GM21367 (cell line): ENCODE results near the gene TIMM10.

ENCODE experiments used
- ATAC-seq: cut with Tn5 transposase; IDR thresholded peaks from one replicate; pipeline ENCODE4 v1.9.1; 2021; ENCODE audit not compliant: unreplicated experiment

TIMM10 gene

DNA sequence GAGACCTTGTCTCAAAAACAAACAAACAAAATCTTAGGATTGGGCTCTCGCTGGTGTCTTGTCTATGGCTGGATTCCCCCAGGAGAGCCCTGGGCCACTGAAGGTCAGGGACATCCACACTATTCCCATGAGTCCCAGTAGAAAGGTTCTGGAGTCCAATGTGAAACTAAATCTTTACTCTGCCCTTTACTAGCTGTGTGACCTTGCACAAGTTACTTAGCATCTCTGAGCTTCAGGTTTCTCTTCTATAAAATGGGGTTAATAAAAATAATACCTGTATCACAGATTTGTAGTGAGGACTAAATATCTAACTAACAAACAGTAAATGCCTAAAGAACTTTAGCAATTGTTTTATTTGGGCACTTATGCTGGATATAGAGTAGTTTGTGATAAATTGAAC is 24.0 kb downstream of the TIMM10 start:
- no peak for ATAC-seq

DNA sequence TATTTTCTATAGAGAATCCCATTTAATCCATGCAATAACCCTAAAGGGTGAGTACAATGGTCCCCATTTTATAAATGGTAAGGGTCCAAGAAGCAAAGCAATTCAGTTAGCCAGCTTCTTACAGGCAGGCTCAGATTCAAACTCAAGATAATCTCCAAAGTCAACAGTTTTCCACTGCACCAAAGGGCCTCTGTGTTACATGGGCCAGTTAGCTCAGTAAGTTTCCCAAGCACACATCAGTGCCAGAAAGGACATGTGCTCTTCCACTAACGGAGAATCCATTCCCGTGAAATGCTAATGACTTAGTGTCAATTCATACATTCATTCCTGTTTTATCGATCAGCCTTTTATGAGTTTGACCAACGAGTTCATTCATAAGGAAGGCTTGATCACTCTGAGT is 26.0 kb downstream of the TIMM10 start:
- ATAC-seq: no peak

DNA sequence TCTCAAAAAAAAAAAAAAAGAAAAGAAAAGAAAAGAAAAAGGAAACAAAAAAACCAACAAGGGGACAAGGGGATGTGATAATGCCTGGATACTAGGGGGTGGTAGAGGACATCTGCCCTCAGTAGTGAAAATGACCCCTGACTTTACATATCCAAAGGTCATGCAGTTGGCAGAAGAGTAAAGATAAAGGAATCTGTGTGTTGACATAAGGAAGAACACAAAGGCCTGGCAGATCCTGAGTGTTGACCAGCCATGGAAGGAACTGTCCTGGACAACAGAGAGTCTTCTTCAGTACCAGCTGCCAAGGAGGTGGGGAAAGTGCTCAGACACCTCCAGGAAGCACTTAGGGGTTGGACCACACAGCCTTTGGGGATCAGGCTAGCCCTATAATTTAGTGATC is 27.7 kb downstream of the TIMM10 start:
- ATAC-seq: no peak

DNA sequence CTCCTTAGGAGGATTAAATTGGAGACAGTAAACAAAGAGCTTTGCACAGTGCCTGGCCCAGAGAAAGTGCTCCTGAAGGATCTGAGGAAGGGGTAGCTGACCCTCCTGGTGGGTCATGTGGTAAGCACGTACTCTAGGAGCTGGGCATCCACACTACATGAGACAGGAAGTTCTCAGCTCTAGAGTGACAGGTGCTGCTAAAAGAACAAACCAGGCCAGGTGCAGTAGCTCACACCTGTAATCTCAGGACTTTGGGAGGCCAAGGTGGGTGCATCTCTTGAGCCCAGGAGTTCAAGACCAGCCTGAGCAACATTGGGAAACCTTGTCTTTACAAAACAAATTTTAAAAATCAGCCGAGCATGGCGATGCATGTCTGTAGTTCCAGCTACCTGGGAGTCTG is 28.2 kb downstream of the TIMM10 start:
- ATAC-seq: no peak

DNA sequence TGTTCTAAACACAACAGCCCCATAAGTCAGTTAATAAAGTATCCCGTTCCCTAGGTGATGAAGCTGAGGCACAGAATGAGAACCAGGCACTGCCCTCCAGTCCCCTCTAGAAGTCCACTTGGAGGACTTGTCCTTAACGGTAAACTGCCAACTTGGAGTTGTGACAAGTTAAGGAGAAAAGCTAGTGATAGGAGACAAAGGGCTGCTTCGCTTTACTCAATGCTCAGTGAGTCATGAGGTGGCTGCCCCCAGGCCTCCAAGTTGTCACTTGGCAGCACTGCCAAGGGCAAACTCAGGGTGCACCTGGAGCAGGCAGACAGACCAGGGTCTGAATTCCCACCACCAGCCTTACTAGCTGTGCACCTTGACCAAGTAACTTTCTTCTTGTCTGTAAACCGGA is 28.6 kb downstream of the TIMM10 start:
- no peak for ATAC-seq

DNA sequence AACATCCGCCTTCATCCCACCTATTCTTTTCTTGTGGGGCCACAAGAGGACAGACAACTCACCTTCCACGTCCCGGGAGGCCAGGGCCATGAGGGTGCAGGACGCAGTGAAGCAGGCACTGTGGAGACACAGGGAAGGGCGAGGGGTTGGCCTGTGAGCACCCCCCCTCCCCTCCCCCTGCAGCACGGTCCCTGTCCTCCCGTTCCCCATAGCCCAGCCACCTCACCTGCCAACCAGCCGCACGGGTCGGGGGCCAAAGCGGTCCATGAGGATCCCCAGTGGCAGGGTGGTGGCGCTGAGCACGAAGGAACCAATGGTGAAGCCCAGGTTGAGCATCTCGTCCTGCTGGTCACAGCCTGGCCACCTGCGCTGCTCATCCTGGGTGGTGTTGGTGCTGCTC is 29.6 kb downstream of the TIMM10 start:
- no peak for ATAC-seq

DNA sequence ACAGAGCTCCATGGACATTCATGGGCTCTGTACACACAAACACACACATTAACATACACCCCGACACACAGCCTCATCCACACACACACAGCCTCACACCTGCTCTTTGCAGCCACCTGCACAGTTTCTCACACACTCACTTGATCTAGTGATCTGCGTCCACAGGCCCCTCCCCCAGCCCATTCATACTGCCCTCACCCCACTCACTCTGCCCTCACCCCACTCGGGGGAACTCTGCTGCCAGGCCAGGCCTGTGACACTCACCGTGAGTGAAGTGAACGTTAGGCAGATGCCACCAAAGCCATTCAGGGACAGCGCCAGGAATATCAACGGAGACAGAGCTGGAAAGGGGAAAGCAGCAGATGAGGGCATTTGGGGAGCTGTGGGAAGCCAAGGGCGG is 30.0 kb downstream of the TIMM10 start:
- no peak for ATAC-seq

DNA sequence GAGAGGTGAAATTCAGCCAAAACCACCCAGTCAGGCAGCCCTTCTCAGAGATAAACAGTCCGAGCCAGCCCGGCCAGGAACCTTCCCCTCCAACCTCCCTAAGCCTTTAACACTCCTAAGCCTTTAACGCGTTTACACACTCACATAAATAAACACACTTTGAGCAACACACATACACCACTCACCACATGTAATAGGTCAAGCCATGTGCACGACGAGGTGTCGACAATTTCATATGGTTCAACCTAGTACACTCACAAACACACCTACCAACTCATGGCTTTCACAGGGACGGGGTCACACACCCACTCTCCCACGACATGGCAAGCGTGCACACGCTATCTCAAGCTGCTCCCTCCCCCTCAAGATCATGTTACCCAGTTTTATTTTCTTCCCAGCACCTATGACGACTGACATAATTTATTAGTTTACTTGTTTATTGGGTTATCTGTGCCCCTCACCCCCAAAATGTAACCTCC is 30.5 kb downstream of the TIMM10 start:
- no peak for ATAC-seq

DNA sequence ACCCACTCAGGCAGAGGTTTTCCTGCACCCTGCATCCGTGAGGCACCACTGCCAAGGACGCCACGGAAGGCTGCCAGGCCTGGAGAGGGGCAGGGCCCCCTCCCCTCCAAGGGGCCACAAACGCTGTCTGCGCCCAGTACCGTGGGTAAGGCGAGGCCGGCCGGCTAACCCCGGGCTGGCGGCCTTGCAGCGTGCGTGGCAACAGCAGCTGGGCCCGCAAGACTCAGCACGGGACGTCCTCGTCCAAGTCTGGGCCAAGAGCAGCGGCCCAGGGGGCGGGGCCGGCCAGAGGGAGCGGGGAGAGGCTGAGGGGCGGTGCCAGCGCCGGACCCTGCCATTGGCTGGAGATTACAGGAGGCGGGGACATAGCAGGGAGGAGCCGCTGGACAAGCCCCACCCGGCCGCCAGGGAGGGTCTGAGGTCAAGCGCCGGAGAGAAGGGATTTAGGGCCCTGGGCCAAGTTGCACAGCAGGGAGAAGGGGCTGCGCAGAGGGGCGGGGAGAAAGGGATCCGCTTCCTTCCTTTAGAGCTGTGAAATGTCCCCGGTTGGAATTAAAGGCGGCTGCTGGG is 31.1 kb downstream of the TIMM10 start:
- ATAC-seq: peak; percentile 97

DNA sequence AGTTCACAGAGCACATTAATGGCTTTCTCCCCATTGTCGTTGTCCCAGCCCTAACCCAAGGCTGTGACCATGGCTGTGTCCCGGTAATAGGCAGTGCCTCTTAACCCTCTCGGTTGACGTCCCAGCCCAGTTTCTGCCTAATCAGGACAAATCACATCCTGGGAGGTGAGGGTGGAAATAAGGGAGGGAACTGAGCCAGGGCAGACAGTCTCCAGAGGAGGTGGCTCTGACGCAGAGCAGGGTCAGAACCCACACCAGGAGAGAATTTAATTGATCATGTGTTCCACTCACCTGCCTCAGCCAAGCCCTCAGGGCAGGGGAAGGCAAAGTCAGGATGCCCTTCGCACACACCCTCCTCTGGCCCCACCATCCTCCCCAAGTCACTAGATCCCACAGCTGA is 32.0 kb downstream of the TIMM10 start:
- no peak for ATAC-seq

DNA sequence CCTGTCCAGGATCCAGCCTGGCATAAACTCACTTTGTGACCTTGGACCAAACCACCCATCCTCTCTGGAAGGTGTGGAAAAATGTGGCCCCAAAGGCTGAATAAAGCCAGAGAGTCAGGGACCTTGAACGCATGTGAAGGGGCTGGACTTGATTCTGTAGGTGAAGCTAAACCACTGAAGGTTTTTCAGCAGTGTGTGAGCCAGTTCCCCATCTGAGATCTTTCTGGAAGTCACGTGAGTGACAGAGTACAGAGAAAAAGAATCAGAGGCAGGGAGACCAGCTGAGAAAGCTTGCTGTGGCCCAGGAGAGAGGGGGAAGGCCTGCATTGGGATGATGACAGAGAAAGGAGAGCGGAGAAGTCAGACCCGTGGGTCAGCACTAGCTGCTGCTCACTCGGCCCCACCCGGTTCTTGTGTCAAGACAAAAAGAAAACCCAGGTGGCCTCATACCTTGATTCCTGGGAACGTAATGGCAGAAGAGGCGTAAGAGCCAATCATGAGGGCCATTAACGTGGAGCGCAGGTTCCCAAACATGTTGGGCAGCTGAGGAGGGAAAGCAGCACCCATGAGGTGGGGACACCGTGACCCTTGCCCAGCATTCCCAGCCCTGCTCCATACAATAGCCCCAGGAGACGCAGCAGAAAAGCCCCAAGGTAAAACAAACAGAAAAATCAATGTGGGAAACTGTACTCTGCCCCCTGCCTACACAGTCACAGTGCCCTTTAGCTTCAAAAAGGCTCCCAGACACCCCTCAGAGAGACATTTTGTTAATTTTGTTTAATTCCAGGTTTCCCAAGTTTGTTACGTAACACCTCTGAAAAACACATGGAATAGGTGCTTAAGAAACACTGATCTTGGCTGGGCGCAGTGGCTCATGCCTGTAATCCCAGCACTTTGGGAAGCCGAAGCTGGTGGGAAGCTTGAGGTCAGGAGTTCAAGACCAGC is 33.0 kb downstream of the TIMM10 start:
- ATAC-seq: no peak

DNA sequence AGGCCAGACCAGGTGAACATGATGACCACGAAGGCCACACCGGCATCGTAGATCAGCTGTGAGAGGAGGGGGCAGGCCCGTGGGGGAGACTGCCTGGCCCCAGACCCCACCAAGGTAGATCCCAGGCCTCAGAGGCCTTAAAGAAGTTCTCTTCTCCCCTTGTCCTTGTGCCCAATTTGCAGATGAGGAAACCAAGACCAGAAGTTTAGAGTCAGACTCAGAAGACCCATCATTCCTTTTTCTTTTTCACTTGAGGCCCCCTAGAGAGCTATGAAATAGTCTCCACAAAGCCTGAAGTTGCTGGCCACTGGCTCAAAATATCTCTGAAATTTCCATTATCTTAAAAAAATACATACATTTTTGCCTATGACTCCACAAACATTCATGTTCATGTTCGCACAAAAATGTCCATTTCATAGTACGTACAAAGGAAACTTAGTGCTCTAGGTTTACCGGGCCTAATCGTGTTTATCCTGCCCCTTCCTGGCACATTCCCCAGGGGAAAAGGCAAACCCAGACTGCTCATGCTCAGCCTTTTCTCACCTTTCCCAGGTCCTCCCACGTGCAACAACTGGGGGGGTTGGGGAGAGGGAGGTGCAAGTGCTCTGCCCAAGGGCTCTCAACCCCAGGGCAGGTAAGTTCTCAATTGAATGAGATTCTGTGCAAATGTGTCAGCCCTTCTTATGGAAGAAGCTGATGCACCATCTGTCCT is 34.3 kb downstream of the TIMM10 start:
- no peak for ATAC-seq

DNA sequence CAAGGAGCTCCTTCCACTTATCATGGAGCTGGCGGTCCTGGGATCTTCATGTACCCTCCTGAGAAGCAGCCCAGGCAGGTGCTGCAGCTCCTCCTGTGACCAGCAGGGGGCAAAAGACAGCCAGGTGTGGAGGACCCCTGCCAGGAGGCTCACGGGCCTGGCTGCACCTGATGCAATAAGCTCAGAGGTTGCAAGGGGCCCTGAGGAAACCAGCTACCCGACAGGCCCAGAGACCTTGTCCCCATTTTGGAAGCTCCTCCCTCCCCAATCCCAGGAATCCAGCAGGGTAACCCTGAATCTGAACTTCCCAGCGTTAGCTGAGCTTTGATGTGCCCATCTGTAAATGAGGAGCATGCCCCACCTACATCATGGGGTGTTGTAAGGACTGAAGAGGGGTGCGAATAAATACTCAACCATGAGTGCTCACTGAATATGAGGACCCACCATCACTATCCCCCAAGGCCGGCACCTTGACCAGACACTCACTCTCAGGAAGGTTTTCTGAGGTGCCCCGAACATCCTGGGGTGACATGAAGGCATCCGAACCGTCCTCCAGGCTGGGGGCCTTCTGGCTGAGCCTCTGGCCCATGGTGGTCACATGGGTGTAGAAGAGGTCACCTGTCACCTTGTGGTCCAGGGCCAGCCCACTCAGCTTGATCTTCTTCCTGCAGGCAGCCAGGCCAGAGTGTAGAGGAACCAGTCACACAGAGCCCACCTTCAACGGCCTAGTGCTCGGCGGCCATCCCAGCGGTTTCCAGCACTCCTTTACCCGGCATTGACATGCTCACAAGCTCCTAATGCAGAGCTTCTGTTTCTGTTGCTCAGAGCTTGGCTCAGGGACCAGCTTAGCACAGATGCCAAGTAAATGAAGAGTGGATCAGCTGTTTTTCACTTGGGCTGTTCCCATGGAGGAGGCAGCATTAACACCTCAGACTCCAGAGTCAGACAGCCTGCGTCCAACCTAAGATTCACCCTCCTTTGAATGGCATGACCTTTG is 36.7 kb downstream of the TIMM10 start:
- ATAC-seq: peak; percentile 85

DNA sequence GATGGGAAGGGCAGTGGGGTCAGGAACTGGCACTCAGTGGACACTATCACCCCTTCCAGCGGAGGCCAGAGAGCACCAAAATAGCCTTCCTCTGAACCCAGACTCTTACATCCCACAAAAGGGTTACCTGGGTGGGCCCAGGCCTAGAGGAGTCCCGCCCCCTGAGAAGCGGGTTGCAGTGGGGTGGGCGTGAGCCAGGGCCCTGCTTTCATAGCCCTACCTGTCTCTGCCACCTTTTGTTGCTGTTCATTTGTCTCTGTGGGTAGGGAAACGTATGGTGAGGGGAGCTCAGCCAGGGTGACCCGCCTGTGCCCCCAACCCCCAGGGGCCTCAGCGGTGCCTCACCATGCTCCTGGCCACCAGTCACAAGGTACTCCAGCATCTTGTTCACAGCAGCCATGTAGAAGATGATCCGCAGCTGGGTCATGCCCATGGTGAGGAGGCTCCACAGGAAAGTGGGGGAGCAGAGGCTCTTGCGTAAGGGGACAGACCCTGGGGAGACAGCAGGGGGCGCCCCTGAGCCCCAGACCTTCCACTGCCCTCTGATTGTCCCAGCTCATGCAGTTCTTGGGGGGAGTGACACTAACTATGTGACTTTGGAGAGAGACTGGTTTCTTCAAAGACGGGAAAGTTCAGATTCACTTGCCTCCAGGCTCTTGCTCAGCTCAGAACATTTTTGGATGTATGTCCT is 39.0 kb downstream of the TIMM10 start:
- ATAC-seq: no peak

DNA sequence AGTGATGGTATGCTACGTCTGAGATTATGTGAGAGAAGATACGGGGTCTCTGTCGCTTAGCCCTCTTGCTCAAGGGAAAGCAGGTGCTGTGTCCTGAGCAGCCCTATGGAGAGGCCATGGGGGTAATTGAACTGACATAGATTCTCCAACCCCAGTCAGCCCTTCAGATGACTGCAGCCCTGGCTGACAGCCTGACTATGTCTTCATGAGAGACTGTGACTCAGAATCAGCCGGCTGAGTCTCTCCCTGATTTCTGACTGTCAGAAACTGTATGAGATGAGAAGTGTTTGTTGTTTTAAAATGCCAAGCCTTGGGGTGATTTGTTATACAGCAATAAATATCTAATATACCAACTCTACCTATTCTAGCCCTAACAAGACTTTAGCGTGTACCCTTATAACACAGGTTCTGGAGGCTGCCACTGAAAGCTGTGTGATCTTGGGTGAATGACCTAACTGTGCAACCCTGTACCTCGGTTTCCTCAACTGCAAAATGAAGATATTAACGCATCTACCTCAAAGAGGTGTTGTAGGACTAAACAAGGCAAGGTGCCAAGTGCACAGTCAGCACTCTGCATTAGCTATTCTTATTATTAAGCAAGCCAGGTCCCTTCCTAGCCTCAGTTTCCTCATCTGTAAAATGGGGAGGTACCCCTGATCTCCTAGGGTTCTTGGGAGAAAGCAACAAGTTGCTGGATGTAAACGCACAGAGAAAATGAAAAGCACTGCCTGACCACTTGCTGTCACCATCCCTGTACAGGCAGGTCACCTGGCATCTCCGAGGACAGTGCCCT is 39.9 kb downstream of the TIMM10 start:
- no peak for ATAC-seq

DNA sequence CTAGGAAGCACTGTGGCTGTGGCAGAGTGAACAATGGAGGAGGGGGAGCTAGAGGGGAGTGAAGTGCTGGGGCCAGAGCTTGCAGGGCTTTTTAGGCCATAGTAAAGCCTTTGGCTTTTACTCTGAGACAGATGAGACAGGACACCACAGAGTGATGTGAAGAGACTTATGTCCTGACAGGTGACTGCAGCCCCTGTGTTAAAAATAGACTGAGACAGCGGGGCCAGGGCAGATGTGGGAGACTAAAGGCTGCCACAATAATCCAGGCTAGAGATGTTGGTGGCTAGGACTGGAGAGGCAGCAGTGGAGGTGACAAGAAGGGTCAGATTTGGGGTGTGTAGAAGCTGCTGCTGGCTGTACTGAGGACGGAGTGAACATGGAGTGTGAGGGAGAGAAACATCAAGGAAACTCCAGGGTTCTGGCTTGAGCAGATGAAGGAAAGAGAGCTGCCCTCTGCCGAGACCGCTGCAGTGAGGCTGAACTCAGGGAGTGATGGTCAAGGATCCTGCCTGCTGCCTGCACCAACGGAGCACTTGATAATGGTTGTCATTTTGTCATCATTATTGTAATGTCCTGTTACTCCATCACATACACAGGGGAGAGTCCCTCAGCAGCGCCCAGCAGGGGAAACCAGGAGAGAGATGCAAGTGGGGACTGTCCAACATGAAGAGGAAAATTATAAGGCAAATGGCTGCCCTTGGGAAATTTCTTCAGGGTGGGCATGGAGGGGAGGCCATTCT is 42.5 kb downstream of the TIMM10 start:
- no peak for ATAC-seq

DNA sequence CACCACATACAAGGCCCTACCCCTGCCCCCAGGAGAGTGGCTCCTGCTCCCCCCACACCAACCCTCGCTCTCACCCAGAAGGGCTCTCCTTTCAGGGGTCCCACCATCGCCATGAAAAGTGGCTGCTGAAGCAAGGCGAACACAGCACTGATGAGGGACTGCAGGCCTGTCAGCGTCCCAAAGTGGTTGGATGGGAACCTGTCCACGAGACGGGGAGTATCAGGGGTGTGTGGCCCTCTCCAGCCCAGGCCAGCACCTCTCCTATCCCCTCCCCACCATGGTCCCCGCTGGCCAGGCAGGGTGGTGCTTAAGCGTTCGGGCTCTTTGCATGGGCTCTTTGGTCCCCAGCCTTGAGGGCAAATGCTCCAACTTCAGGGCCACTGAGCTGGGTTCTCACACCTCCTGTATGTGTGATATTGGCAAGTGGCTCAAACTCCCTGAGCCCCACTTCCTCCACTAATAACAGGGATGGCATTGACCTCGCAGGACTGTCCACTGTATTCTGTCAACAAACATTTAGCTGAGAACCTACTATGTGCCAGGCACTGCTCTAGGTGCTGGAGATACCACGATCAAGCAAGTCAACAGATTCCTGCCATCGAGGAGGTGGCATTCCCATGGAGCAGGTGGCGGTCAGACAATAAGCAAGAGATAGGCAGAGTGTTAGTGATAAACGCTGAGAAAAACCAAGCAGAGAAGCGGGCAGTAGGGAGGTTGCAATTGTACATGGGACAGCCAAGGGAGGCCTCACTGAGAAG is 43.4 kb downstream of the TIMM10 start:
- no peak for ATAC-seq
